GM12878 (cell line): ENCODE measurements around the gene CBX8. TPM values are rescaled to one million over a fixed set of nuclear protein-coding genes. Genes with fewer than 3 reads are reported as not detected.

ENCODE experiments used
- CHD2 ChIP-seq: IDR thresholded peaks from 2 replicates; pipeline ENCODE4 v1.6.1; 2011; ENCODE audit warnings: low read depth, low read length, improper control_type of control experiment, borderline replicate concordance
- EED ChIP-seq: sonication (generic); IDR thresholded peaks from 2 replicates; pipeline ENCODE4 v1.6.1; 2016; ENCODE audit warnings: antibody characterized with exemption, low read depth
- GABPA ChIP-seq: IDR thresholded peaks from 2 replicates; pipeline ENCODE4 v1.6.1; 2014; ENCODE audit warnings: antibody characterized with exemption, low read depth, mild to moderate bottlenecking, inconsistent platforms
- MEF2A ChIP-seq: IDR thresholded peaks from 2 replicates; pipeline ENCODE4 v1.6.1; 2011; ENCODE audit warnings: low read depth, mild to moderate bottlenecking, low read length, moderate library complexity; ENCODE audit not compliant: insufficient read depth
- PBX3 ChIP-seq: IDR thresholded peaks from 2 replicates; pipeline ENCODE4 v1.6.1; 2011; ENCODE audit warnings: mild to moderate bottlenecking, low read depth, low read length, moderate library complexity; ENCODE audit not compliant: insufficient replicate concordance
- RELA ChIP-seq: fragments of 450-650 bp; IDR thresholded peaks from 2 replicates; pipeline ENCODE4 v1.8.0; 2014; ENCODE audit warnings: borderline replicate concordance; ENCODE audit not compliant: partially characterized antibody
- RFX5 ChIP-seq: IDR thresholded peaks from 2 replicates; pipeline ENCODE4 v1.6.1; 2011; ENCODE audit warnings: low read depth, low read length, improper control_type of control experiment
- SPI1 ChIP-seq: IDR thresholded peaks from 2 replicates; pipeline ENCODE4 v1.6.1; 2011; ENCODE audit warnings: low read depth, mild to moderate bottlenecking, low read length, moderate library complexity, borderline replicate concordance; ENCODE audit not compliant: insufficient read depth
- ZBTB33 ChIP-seq: fragments of 450-650 bp; IDR thresholded peaks from 2 replicates; pipeline ENCODE4 v1.6.1; 2017; ENCODE audit warnings: mild to moderate bottlenecking
- ZBTB4 ChIP-seq: fragments of 450-650 bp; formaldehyde crosslinking; IDR thresholded peaks from 2 replicates; pipeline ENCODE4 v1.4.0; 2022; ENCODE audit warnings: mild to moderate bottlenecking, moderate library complexity
- ZNF384 ChIP-seq: IDR thresholded peaks from 2 replicates; pipeline ENCODE4 v1.6.1; 2012; ENCODE audit warnings: low read depth, mild to moderate bottlenecking, low read length, improper control_type of control experiment, borderline replicate concordance
- ZNF592 ChIP-seq: fragments of 450-650 bp; IDR thresholded peaks from 2 replicates; pipeline ENCODE4 v1.6.1; 2017; ENCODE audit warnings: mild to moderate bottlenecking, moderate library complexity
- polyA plus RNA-seq, 11 experiments: library from polyadenylated mRNA; depleted of rRNA in 4 of 11; unstranded in 6 of 11; stranded (reverse) in 5 of 11; fragments of >200 nt; fragmentation: Nextera tagmentation in 4 of 11; fragmentation: Illumina TruSeq in 1 of 11; extraction: Ambion mirVana in 4 of 11; extraction: Trizol in 1 of 11; gene quantifications; 1 replicate in 1 of 11; 2 replicates in 10 of 11; pipeline versions ENCODE4 v1.2.1 to v1.2.3, GENCODE V29; 2011 to 2016; ENCODE audit warnings: inconsistent platforms in 2 of 11, missing spikeins in 2 of 11, low read depth in 1 of 11
- total RNA-seq, 4 experiments: library from RNA; depleted of rRNA in 3 of 4; stranded (reverse); fragments of >200 nt in 3 of 4; fragmentation: Illumina TruSeq in 1 of 4; extraction: Trizol in 1 of 4; gene quantifications; 2 replicates each; pipeline versions ENCODE4 v1.2.1 to v1.2.3, GENCODE V29; 2013 to 2021
- TF ChIP-seq, protein P1 (sequence below): fragments of 450-650 bp; IDR thresholded peaks from 2 replicates; pipeline ENCODE4 v1.6.1; 2018; ENCODE audit warnings: mild to moderate bottlenecking, low read depth, moderate library complexity; ENCODE audit not compliant: partially characterized antibody

CBX8 gene
- total and polyA plus RNA-seq, 10 of the 15 experiments (the other 5 are each of a cell fraction or from before 2014, with no cell fraction given) = 0.03 to 6.7 (median 1.9) TPM

- TF ChIP-seq ZBTB4 (CRISPR knock-in tag) (no peak), ZNF384 (no peak), PBX3 (no peak), RFX5 (no peak), RELA (no peak), ZNF592 (no peak), SPI1 (no peak), EED (0 out of 2 replicates have a peak, but pooled peaks have one; percentile 14), ZBTB33 (no peak), CHD2 (peak; percentile 45; the same call in 1 of the 2 replicates), GABPA (no peak), MEF2A (no peak)
- TF ChIP-seq, protein P1, sequence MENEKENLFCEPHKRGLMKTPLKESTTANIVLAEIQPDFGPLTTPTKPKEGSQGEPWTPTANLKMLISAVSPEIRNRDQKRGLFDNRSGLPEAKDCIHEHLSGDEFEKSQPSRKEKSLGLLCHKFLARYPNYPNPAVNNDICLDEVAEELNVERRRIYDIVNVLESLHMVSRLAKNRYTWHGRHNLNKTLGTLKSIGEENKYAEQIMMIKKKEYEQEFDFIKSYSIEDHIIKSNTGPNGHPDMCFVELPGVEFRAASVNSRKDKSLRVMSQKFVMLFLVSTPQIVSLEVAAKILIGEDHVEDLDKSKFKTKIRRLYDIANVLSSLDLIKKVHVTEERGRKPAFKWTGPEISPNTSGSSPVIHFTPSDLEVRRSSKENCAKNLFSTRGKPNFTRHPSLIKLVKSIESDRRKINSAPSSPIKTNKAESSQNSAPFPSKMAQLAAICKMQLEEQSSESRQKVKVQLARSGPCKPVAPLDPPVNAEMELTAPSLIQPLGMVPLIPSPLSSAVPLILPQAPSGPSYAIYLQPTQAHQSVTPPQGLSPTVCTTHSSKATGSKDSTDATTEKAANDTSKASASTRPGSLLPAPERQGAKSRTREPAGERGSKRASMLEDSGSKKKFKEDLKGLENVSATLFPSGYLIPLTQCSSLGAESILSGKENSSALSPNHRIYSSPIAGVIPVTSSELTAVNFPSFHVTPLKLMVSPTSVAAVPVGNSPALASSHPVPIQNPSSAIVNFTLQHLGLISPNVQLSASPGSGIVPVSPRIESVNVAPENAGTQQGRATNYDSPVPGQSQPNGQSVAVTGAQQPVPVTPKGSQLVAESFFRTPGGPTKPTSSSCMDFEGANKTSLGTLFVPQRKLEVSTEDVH = no peak
Measured at GRCh38 chr17:79811011-79811867, 14.4 kb upstream of the CBX8 start (continued).
